Upper lobe of left lung (tissue), 4 donors: ENCODE measurements around the gene SOX10.

Experiments
- CTCF ChIP-seq, 6 experiments: fragments of 450-650 bp in 4 of 6; fragments of 200-600 bp in 2 of 6; sonication (generic) in 2 of 6; IDR thresholded peaks; one replicate each; pipeline ENCODE4 v1.5.1; 2016 to 2019; ENCODE audit warnings: antibody characterized with exemption in 6 of 6
- POLR2A ChIP-seq, 4 donors: fragments of 450-650 bp; IDR thresholded peaks; one replicate each; pipeline ENCODE4 v1.5.1; 2016 to 2017; ENCODE audit warnings: antibody characterized with exemption in 4 of 4, mild to moderate bottlenecking in 2 of 4

DNA sequence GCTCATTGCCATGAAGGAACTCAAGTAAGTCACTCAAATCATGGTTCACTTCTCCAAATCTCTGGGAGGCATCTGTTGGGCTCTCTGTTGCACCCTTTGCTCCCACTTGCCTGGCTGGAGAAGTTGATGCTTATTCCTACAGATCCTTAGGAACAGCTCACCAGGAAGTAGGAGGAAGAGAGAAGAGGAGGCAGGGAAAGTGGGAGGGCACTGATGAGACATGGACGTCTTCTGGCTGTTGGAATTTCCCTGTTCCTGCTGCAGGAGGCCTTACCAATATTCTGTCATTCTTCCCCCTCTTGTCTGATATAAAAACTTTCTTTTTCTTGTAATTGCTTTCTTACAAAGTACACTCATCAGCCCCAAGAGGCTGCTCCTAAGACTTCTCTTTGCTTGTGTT, 17.2 kb downstream of the SOX10 start:
- no peak for TF ChIP-seq POLR2A (IDR thresholded peaks at IDR 0.05)
- no peak for TF ChIP-seq CTCF (IDR thresholded peaks at IDR 0.05)
